Activated T-cell treated with anti-CD3 and anti-CD28 coated beads for 4 hours (primary cell): ENCODE measurements around the gene DRAXIN.

Source experiments
- DNase-seq: peaks from one replicate; pipeline ENCODE4 v3.0.0-alpha.2; 2020

Gene DRAXIN

DNA sequence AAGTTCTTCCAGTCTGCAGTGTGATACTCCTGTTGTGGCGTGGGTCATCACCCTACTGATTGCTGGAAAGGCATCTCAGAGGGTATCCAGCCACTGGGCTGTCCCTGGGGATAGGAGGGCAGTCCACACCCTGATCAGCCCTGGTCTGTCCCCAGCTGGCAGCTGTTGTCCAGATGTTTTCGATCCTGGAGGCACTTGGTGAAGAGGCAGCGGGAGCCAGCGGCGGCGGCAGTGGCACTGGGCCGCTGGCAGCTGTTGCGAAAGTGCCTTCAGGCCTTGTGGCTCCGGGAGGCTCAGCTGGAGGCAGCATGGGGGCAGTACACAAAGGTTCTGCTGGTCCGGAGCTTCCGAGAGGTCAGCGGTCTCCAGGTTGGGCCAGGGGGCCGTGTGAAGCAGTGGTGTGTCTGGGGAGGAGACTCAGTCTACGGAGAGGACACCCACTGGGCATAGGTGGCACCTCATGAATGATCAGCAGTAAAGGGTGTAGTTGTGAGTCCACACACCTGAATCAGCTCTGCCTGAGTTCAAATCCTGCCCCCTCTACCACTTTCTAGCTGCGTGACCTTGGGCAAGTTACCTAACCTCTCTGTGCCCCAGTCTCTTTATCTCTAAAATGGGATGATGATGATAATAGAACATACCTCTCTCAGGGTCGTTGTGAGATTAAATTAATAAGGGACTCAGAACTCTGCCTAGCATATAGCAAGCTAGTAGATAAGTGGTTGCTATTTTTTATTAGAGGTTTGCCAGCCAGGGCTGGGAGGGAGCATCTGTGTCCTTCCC lies 76.6 kb downstream of the DRAXIN start:
- DNase-seq, result no peak

DNA sequence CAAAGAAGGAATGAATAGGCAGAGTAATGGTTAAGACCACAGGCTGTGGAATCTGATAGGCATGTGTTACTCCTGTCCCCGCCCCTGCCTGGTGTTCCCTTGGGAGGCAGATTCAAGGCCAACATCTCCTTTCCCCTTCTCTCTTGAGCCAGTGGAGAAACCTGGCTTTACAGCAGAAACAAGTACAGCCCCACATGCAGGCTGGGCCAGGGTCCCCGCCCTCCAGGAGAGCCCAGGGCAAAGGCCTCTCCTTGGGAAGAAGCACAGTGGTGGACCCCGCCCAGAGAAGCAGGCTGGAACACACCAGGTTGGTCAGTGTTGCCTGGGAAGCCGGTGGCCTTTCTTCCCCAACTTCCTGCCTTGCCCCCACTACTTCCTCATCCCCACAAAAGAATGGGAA lies 77.3 kb downstream of the DRAXIN start:
- no peak for DNase-seq

DNA sequence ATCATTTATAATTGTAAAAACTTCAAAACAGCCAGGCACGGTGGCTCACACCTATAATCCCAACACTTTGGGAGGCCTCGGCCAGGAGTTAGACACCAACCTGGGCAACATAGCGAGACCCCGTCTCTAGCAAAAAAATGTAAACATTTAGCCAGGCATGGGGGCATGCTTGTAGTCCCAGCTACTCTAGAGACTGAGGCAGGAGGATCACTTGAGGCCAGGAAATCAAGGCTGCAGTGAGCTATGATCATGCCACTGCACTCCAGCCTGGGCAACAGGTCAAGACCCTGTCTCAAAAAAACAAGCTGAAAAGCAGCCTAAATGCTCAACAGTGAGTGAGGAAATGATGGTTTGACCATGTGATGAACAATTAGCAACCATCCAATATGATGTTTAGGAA lies 77.8 kb downstream of the DRAXIN start:
- DNase-seq, result no peak

DNA sequence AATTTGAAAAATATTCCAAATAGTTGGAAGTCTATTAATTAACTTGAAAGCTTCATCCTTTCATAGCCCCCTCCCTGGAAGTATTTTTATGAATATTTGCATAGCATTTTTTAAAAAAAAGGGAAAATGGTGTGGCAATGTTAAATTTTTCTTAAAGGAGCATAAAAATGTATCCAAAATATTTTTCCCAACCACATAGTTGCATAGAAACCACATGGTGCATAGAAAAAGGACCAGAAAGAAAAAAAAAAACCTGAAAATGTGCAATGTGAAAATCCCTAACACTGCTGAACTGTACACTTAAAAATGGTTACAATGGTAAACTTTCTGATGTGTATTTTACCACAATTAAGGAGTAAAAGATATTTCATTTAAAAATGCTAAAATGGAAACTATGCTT lies 78.5 kb downstream of the DRAXIN start:
- DNase-seq, result no peak

DNA sequence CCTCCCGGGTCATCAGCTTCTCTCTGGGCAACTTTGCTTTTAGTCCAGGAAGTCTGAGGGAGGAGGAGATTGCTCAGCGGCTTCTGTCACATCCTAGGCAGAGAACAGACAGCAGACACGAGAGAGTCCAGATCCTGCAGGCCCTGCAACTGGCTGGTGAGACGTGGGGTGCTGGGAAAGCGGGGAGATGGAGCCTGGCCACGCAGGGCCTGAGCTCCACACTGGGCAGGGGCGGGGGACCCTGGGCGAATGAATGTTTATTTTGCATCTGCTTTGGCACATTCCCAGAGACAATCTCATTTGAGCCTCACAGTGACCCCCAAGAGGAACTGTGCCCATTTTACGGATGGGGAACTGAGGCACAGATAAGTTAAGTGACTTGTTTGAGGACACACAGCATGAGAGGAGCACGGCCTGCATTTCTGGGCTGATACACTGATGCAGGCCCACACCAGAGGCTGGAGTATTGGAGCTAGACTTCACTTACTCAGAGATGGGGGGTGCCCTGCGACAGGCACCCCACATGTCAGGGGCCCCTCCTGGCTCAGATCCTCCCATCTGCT lies 80.1 kb downstream of the DRAXIN start:
- no peak for DNase-seq

DNA sequence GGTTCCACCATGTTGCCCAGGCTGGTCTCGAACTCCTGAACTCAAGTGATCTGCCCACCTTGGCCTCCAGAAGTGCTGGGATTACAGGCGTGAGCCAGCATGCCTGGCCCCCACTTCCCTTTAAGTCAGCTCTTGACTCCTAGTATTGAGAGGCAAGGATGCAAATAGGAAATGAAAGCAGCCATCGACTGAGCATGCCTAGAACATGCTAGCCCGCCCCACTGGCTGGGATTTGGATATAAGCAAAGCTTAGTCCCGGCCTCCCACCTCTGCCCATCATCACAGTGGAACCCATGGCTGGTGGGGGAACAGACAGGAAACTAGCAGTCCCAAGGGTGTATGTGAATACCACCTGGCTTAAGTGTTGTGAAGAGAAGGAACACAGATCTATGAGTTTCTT lies 80.9 kb downstream of the DRAXIN start:
- no peak for DNase-seq

DNA sequence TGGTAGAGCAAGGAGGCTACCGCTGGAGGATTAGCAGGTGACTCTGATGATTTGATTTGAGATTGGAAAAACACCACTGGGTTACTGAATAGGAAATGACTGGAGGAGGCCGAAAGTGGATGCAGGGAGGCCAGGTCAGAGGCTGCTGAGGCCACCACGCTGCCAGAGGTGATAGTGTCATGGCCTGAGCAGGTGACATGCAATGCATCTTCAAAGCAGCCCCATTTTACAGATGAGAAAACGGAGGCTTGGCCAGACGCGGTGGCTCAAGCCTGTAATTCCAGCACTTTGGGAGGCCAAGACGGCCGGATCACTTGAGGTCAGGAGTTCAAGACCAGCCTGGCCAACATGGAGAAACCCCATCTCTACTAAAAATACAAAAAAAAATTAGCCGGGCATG lies 83.2 kb downstream of the DRAXIN start:
- no peak for DNase-seq
